HEK293 (cell line): ENCODE data around the gene MYCBPAP.

Experiments used
- CTCF ChIA-PET: fragments of 350-600 bp; formaldehyde crosslinking; extraction: SDS; loops from one replicate; lab custom pipeline; 2021; ENCODE audit warnings: antibody characterized with exemption; lab: Yijun Ruan, JAX
- POLR2A ChIA-PET: fragments of 300-600 bp; formaldehyde crosslinking; extraction: SDS; loops from one replicate; lab custom pipeline; 2020; ENCODE audit warnings: antibody characterized with exemption, inconsistent platforms; lab: Yijun Ruan, JAX
- H3K27ac ChIP-seq: fragments of 200-500 bp; sonication (Bioruptor generic); 2 replicates; pipeline ENCODE4 v1.5.1; 2014; ENCODE audit warnings: low read depth, low read length, control low read depth, inconsistent platforms; ENCODE audit errors: extremely low read depth
- H3K36me3 ChIP-seq, 2 experiments: fragments of 200-500 bp in 1 of 2; sonication (Bioruptor generic) in 1 of 2; 1 replicate in 1 of 2; 2 replicates in 1 of 2; pipeline ENCODE4 v1.5.1; 2014 to 2017; ENCODE audit warnings: inconsistent platforms in 2 of 2, low read length in 2 of 2; ENCODE audit not compliant: control insufficient read depth in 2 of 2, insufficient read depth in 1 of 2
- H3K4me1 ChIP-seq: fragments of 200-500 bp; sonication (Bioruptor generic); 2 replicates; pipeline ENCODE4 v1.5.1; 2014; ENCODE audit warnings: mild to moderate bottlenecking, low read length, inconsistent platforms; ENCODE audit not compliant: control insufficient read depth, insufficient read depth
- H3K4me3 ChIP-seq: 2 replicates; pipeline ENCODE4 v1.5.1; 2011; ENCODE audit warnings: low read depth, mild to moderate bottlenecking, control low read depth, low read length, moderate library complexity
- H3K9me3 ChIP-seq: fragments of 200-500 bp; sonication (Bioruptor generic); 2 replicates; pipeline ENCODE4 v1.5.1; 2014; ENCODE audit warnings: low read depth, low read length, inconsistent platforms; ENCODE audit not compliant: control insufficient read depth, insufficient read depth
- BCL11A ChIP-seq: fragments of 450-650 bp; formaldehyde crosslinking; IDR thresholded peaks from 2 replicates; pipeline ENCODE4 v1.5.1; 2016; ENCODE audit warnings: low read depth, missing biosample characterization, missing genetic modification characterization
- ELK4 ChIP-seq: IDR thresholded peaks from 2 replicates; pipeline ENCODE4 v1.6.1; 2011; ENCODE audit warnings: mild to moderate bottlenecking, low read depth, low read length, borderline replicate concordance
- YY1 ChIP-seq: fragments of 450-650 bp; formaldehyde crosslinking; IDR thresholded peaks from 2 replicates; pipeline ENCODE4 v1.5.1; 2018; ENCODE audit warnings: missing biosample characterization, missing genetic modification characterization
- YY2 ChIP-seq: fragments of 450-650 bp; formaldehyde crosslinking; IDR thresholded peaks from 2 replicates; pipeline ENCODE4 v1.5.1; 2016; ENCODE audit warnings: missing biosample characterization, missing genetic modification characterization
- ZBTB21 ChIP-seq: fragments of 450-650 bp; formaldehyde crosslinking; IDR thresholded peaks from 2 replicates; pipeline ENCODE4 v1.5.1; 2017; ENCODE audit warnings: missing biosample characterization, missing genetic modification characterization
- ZBTB48 ChIP-seq: fragments of 450-650 bp; formaldehyde crosslinking; IDR thresholded peaks from 2 replicates; pipeline ENCODE4 v1.5.1; 2016; ENCODE audit warnings: missing biosample characterization, missing genetic modification characterization
- ZNF239 ChIP-seq: fragments of 450-650 bp; formaldehyde crosslinking; IDR thresholded peaks from 2 replicates; pipeline ENCODE4 v1.5.1; 2016; ENCODE audit warnings: missing biosample characterization, missing genetic modification characterization
- ZNF292 ChIP-seq: fragments of 450-650 bp; formaldehyde crosslinking; IDR thresholded peaks from 2 replicates; pipeline ENCODE4 v1.5.1; 2016; ENCODE audit warnings: low read depth, missing biosample characterization, missing genetic modification characterization, borderline replicate concordance
- ZNF354C ChIP-seq: fragments of 450-650 bp; formaldehyde crosslinking; IDR thresholded peaks from 2 replicates; pipeline ENCODE4 v1.5.1; 2016; ENCODE audit warnings: missing biosample characterization, missing genetic modification characterization, low read depth, borderline replicate concordance
- ZNF623 ChIP-seq: fragments of 450-650 bp; formaldehyde crosslinking; IDR thresholded peaks from 2 replicates; pipeline ENCODE4 v1.5.1; 2016; ENCODE audit warnings: missing biosample characterization, missing genetic modification characterization
- ZNF837 ChIP-seq: fragments of 450-650 bp; formaldehyde crosslinking; IDR thresholded peaks from 2 replicates; pipeline ENCODE4 v1.5.1; 2016; ENCODE audit warnings: missing biosample characterization, missing genetic modification characterization
- ZSCAN30 ChIP-seq: fragments of 450-650 bp; IDR thresholded peaks from 2 replicates; pipeline ENCODE4 v1.5.1; 2018; ENCODE audit warnings: missing biosample characterization, mild to moderate bottlenecking, missing genetic modification characterization, moderate library complexity
- TF ChIP-seq, protein P1 (sequence below): fragments of 450-650 bp; formaldehyde crosslinking; IDR thresholded peaks from 2 replicates; pipeline ENCODE4 v1.5.1; 2016; ENCODE audit warnings: missing biosample characterization, missing genetic modification characterization
- TF ChIP-seq, protein P2 (sequence below): fragments of 450-650 bp; formaldehyde crosslinking; IDR thresholded peaks from 2 replicates; pipeline ENCODE4 v1.5.1; 2016; ENCODE audit warnings: missing biosample characterization, missing genetic modification characterization, borderline replicate concordance

MYCBPAP gene

DNA sequence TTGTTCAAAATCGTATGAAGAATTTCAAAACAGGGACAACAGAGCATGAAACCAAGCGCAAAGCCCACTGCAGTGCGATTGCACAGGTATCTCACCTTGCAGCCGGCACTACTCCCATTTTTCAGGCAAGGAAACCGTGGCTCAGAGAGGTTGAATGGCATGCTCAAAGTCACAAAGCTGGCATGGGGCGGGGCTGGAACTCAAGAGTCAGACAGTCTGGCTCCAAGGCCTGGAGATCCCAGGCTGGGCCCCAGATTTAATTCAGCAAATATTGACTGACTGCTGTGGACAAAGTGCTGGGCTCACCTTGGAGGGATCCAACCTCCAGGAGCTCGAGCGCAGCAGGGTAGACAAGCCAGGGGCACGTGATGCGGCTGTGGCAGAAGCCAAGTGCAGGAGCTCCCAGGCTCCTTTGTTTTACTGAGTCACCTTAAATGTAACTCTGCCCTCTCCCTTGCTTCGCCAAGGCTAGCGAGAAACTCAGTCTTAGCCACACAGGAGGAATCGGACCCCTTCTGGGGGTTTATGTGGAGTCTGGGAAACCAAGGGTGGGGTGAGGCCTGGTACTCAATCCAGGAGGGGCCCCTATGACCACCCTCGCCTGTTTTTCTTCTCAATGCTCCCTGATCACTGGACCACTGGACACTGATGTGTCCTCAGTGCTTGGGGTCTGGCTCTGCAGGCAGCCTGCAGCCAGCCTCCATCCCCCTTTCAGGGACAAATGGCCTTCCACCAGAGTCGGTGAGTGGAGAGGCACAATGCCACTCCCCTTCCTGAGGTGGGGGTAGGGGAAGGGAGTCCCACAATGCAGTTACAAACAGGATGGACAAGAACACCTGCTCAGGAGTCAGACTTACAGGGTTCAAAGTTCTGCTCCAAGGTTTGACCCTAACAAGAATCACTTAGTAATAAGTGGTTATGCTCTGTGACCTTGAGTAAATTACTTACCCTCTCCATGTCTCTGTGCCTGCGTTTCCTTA is 34.8 kb downstream of the MYCBPAP start:
- Histone ChIP-seq H3K4me3 (no peak overlapping the region), H3K4me1 (peaks cover 16% of the 10 kb centered on the region), H3K27ac (no peak overlapping the region), H3K36me3 (no peaks in the 10 kb centered on the region), H3K9me3 (no peaks in the 10 kb centered on the region)
- CTCF ChIA-PET, result interaction anchor here (0.5 to 6.7 kb wide), 16 partner anchors 8 to 421 kb away, joined by 3 to 58 read pairs (median 4); no protein-coding TSS in a partner anchor
- TF ChIP-seq ELK4 (no peak), ZBTB48 (tag by site-specific recombination) (no peak), ZBTB21 (tag by site-specific recombination) (no peak), ZNF239 (tag by site-specific recombination) (no peak), ZNF354C (no peak), ZNF623 (tag by site-specific recombination) (no peak), ZSCAN30 (tag by site-specific recombination) (no peak), YY1 (tag by site-specific recombination) (no peak), BCL11A (tag by site-specific recombination) (no peak)
- TF ChIP-seq, protein P1, sequence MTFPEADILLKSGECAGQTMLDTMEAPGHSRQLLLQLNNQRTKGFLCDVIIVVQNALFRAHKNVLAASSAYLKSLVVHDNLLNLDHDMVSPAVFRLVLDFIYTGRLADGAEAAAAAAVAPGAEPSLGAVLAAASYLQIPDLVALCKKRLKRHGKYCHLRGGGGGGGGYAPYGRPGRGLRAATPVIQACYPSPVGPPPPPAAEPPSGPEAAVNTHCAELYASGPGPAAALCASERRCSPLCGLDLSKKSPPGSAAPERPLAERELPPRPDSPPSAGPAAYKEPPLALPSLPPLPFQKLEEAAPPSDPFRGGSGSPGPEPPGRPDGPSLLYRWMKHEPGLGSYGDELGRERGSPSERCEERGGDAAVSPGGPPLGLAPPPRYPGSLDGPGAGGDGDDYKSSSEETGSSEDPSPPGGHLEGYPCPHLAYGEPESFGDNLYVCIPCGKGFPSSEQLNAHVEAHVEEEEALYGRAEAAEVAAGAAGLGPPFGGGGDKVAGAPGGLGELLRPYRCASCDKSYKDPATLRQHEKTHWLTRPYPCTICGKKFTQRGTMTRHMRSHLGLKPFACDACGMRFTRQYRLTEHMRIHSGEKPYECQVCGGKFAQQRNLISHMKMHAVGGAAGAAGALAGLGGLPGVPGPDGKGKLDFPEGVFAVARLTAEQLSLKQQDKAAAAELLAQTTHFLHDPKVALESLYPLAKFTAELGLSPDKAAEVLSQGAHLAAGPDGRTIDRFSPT (tag by site-specific recombination), result no peak
- TF ChIP-seq, protein P2, sequence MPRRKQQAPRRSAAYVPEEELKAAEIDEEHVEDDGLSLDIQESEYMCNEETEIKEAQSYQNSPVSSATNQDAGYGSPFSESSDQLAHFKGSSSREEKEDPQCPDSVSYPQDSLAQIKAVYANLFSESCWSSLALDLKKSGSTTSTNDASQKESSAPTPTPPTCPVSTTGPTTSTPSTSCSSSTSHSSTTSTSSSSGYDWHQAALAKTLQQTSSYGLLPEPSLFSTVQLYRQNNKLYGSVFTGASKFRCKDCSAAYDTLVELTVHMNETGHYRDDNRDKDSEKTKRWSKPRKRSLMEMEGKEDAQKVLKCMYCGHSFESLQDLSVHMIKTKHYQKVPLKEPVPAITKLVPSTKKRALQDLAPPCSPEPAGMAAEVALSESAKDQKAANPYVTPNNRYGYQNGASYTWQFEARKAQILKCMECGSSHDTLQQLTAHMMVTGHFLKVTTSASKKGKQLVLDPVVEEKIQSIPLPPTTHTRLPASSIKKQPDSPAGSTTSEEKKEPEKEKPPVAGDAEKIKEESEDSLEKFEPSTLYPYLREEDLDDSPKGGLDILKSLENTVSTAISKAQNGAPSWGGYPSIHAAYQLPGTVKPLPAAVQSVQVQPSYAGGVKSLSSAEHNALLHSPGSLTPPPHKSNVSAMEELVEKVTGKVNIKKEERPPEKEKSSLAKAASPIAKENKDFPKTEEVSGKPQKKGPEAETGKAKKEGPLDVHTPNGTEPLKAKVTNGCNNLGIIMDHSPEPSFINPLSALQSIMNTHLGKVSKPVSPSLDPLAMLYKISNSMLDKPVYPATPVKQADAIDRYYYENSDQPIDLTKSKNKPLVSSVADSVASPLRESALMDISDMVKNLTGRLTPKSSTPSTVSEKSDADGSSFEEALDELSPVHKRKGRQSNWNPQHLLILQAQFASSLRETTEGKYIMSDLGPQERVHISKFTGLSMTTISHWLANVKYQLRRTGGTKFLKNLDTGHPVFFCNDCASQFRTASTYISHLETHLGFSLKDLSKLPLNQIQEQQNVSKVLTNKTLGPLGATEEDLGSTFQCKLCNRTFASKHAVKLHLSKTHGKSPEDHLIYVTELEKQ (tag by site-specific recombination), result no peak
- POLR2A ChIA-PET, result interaction anchor here (1.4 to 2.9 kb wide), 4 partner anchors 8 to 64 kb away, joined by 4 to 12 read pairs (median 4); partner anchors contain the start of gene EPN3

- Histone ChIP-seq H3K9me3 (no peaks in the 10 kb centered on the region), H3K27ac (no peak overlapping the region), H3K36me3 (peaks cover 0 to 7% of the 10 kb centered on the region in 2 experiments; a peak in 1 of 3 replicates), H3K4me3 (no peak overlapping the region), H3K4me1 (peaks cover 16% of the 10 kb centered on the region)
- TF ChIP-seq YY2 (tag by site-specific recombination), result 0 out of 2 replicates have a peak, but pooled peaks have one; percentile 26
- TF ChIP-seq, protein P1 (tag by site-specific recombination), result no peak
- no peak for TF ChIP-seq ZNF292 (tag by site-specific recombination)
- no peak for TF ChIP-seq ZNF837 (tag by site-specific recombination)
- no peak for TF ChIP-seq ZBTB21 (tag by site-specific recombination)
- ChIA-PET CTCF (interaction anchor here (1.5 to 6.7 kb wide), 3 partner anchors 43 to 82 kb away, joined by 3 to 58 read pairs (median 14); no protein-coding TSS in a partner anchor), POLR2A (no interaction called here)
These were observed 36.3 kb downstream of the MYCBPAP start for GRCh38 chr17:50544516-50544915.
